M059J (cell line): ENCODE measurements around the gene DNAI2. TPM values are rescaled to one million over a fixed set of nuclear protein-coding genes. Genes with fewer than 3 reads are reported as not detected.

Experiments used
- DNase-seq: peaks from one replicate; pipeline ENCODE4 v3.0.0-alpha.2; 2012; ENCODE audit warnings: low read depth
- total RNA-seq: library from RNA; depleted of rRNA; stranded (reverse); fragments of >200 nt; shearing (Covaris generic); gene quantifications from 2 replicates; pipeline ENCODE4 v1.2.3, GENCODE V29; 2014; rRNA removed

Gene DNAI2
- total RNA-seq, 1 experiment from 2014 or later, result not detected

DNA sequence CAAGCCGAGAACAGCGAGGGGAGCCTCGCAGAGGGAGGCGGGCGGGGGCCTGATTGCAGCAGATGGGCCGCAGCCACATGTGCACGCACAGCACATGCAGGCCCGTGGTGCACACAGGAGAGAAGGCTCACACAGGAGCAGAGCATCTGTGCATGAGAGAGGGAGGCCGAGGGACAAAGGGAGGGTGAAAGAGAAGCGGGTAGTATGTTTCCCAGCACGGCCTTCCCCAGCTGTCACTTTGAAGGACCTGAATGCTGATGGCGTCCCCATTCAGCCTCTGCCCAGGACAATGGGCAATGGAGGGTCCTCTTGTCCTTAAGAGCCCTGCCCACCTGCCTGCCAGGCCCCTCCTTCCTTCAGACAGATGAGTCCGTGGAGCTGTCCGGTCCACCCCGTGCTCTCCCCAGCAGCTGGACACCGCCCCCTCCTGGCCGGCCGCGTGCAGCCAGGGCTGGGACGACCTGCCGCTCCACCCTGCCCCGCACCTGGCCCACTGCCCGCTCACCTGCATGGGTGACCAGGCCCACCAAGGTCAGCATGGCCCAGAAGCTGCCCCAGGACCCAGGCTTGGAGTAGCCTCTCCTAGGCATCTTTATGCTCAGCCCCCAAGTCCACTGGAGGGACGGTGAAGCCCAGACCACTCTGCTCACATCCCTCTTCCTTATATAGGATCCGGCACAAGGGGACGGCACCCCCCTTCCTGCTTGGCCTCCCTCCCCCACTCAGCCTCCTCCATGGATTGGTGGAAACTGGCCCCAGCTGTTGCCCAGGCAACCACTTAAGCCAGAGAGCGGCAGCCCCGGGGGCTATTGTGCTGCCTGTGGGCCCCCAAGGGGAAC is 87.4 kb downstream of the DNAI2 start, which contains the start of gene BTBD17:
BTBD17 (minus strand) TSS at position 639 of the 839 bp plus-strand sequence; CDS start at position 590, 49 bp downstream.
- peak; percentile 17 for DNase-seq

DNA sequence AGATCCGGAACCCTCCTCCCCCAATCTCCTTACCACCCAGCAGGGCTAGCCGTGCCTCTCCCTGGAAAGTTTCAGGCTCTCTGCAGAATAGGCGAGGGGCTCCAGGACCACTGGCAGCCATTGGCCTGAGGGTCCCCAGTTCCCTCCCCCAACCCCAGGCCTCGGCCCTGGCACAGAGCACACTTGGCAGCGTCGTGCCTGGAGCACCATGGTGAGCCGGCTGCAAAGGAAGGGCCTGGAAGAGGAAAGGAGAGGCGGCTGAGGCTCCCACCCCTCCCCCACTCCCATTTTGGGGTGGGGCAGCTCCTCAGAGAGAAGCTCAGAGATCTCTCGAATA is 88.0 kb downstream of the DNAI2 start:
- no peak for DNase-seq

DNA sequence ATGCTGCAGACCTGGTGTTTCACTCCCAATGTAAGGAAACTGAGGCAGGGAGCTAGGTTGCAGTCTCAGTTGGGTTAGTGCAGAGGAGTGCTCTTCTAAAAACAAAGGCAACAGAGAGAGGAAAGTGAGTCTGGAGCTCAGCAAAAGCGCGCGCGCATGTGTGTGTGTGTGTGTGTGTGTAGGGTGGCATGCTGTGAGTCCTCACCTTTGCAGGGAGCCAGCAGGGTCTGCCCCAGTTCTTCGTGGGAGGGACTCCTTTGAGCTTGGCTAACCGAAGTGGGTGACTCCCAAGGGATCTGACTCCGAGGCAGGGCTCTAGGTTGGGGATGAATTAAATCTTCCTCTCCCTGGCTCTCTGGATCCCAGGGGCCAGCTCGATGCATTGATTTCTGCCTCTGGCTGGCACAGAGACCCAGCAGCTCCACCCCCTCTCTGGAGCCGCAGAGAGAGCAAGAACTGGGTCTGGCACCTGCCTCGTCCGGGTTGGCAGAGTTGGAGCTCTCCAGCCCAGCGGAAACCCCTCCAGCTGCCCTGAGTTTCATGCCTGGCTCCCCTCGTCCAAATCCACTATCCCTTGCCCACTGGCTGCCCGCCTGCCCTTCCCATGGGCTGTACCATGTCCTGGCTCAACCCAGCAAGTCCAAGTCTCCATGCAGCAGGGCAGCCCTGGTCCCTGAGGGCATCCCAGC is 88.9 kb downstream of the DNAI2 start:
- no peak for DNase-seq

Other genes with a start within 250 kb of the DNAI2 start
- 421 and 515 TPM in 2 replicates for gene RPL38, start 70.6 kb upstream of the DNAI2 start, total RNA-seq
- gene TTYH2, start 60.7 kb upstream of the DNAI2 start, total RNA-seq, result 0.15 TPM in 2 replicates
- not detected in 2 replicates for gene KIF19, start 52.0 kb downstream of the DNAI2 start, total RNA-seq
- gene BTBD17, start 87.6 kb downstream of the DNAI2 start, total RNA-seq, result not detected in 2 replicates
- gene GPR142, start 93.3 kb downstream of the DNAI2 start, total RNA-seq, result not detected in 2 replicates
- 12.9 and 36.4 TPM in 2 replicates for gene GPRC5C, start 157.9 kb downstream of the DNAI2 start, total RNA-seq
- not detected in 2 replicates for gene CD300A, start 192.4 kb downstream of the DNAI2 start, total RNA-seq